SK-N-SH (cell line): ENCODE results near the gene CAND1. TPM values are rescaled to one million over a fixed set of nuclear protein-coding genes. Genes with fewer than 3 reads are reported as not detected.

Experiments used
- CTCF ChIA-PET: fragments of 300-600, 350-600 bp; formaldehyde crosslinking; extraction: SDS; loops from one replicate; lab custom pipeline; 2021; lab: Yijun Ruan, JAX
- POLR2A ChIA-PET: fragments of 350-600 bp; sonication (Branson Sonifier 250); formaldehyde crosslinking; extraction: SDS; loops from one replicate; lab custom pipeline; 2020; ENCODE audit warnings: antibody characterized with exemption, inconsistent platforms; lab: Yijun Ruan, JAX
- DNase-seq: peaks from one replicate; pipeline ENCODE4 v3.0.0; 2012
- H2AFZ ChIP-seq: fragments of 200-600 bp; sonication (generic); 2 replicates; pipeline ENCODE4 v1.8.1; 2016; ENCODE audit warnings: antibody characterized with exemption, mild to moderate bottlenecking, low read depth
- H3F3A ChIP-seq: fragments of 200-600 bp; sonication (generic); replicated peaks from 2 replicates; pipeline ENCODE3; 2016; ENCODE audit warnings: antibody characterized with exemption, mild to moderate bottlenecking; ENCODE audit not compliant: insufficient read depth
- H3K27ac ChIP-seq, 2 experiments: fragments of 200-500 bp in 1 of 2; fragments of 200-600 bp in 1 of 2; sonication (Bioruptor generic) in 1 of 2; sonication (generic), shearing (Covaris generic) in 1 of 2; 2 replicates each; pipeline versions ENCODE4 v1.5.1 to v1.6.1; 2014 to 2016; ENCODE audit warnings: low read depth in 2 of 2, inconsistent platforms in 1 of 2, low read length in 1 of 2, mild to moderate bottlenecking in 1 of 2, mixed read lengths in 1 of 2
- H3K27me3 ChIP-seq: fragments of 200-600 bp; sonication (generic), shearing (Covaris generic); 2 replicates; pipeline ENCODE4 v1.6.1; 2016; ENCODE audit warnings: mixed run types; ENCODE audit not compliant: insufficient read depth
- H3K36me3 ChIP-seq, 2 experiments: fragments of 200-500 bp in 1 of 2; fragments of 200-600 bp in 1 of 2; sonication (Bioruptor generic) in 1 of 2; sonication (generic) in 1 of 2; replicated peaks in 1 of 2; 2 replicates each; pipeline versions ENCODE3 to v1.5.1; 2014 to 2016; ENCODE audit warnings: low read length in 1 of 2, mild to moderate bottlenecking in 1 of 2; ENCODE audit not compliant: insufficient read depth in 2 of 2, control insufficient read depth in 1 of 2
- H3K4me1 ChIP-seq, 2 experiments: fragments of 200-500 bp in 1 of 2; fragments of 200-600 bp in 1 of 2; sonication (Bioruptor generic) in 1 of 2; sonication (generic), shearing (Covaris generic) in 1 of 2; 2 replicates each; pipeline versions ENCODE4 v1.5.1 to v1.6.1; 2014 to 2016; ENCODE audit warnings: low read depth in 1 of 2, low read length in 1 of 2, mixed run types in 1 of 2; ENCODE audit not compliant: insufficient read depth in 2 of 2, control insufficient read depth in 1 of 2
- H3K4me2 ChIP-seq: fragments of 200-600 bp; sonication (generic), shearing (Covaris generic); 2 replicates; pipeline ENCODE4 v1.6.1; 2017; ENCODE audit warnings: mixed run types
- H3K4me3 ChIP-seq, 2 experiments: fragments of 200-500 bp in 1 of 2; fragments of 200-600 bp in 1 of 2; sonication (Bioruptor generic) in 1 of 2; sonication (generic), shearing (Covaris generic) in 1 of 2; 2 replicates each; pipeline versions ENCODE4 v1.5.1 to v1.8.1; 2014 to 2016; ENCODE audit warnings: low read depth in 2 of 2, inconsistent platforms in 1 of 2, low read length in 1 of 2, mild to moderate bottlenecking in 1 of 2, mixed read lengths in 1 of 2, moderate library complexity in 1 of 2
- H3K79me2 ChIP-seq: fragments of 200-600 bp; sonication (generic); 2 replicates; pipeline ENCODE4 v1.8.1; 2017; ENCODE audit warnings: mild to moderate bottlenecking; ENCODE audit not compliant: insufficient read depth
- H3K9ac ChIP-seq: fragments of 200-600 bp; sonication (generic); 2 replicates; pipeline ENCODE4 v1.6.1; 2017; ENCODE audit warnings: mixed run types
- H3K9me2 ChIP-seq: fragments of 200-600 bp; sonication (generic); 2 replicates; pipeline ENCODE4 v1.6.1; 2017; ENCODE audit warnings: mixed run types
- H3K9me3 ChIP-seq: fragments of 200-600 bp; sonication (generic); 2 replicates; pipeline ENCODE4 v1.6.1; 2017; ENCODE audit warnings: mixed run types, mild to moderate bottlenecking, moderate library complexity
- H4K20me1 ChIP-seq: fragments of 200-600 bp; sonication (generic); 2 replicates; pipeline ENCODE4 v1.6.1; 2017; ENCODE audit warnings: mild to moderate bottlenecking, mixed run types; ENCODE audit not compliant: insufficient read depth
- ELF1 ChIP-seq: IDR thresholded peaks from 2 replicates; pipeline ENCODE4 v1.4.0; 2012
- FOSL2 ChIP-seq: IDR thresholded peaks from 2 replicates; pipeline ENCODE4 v1.4.0; 2012; ENCODE audit warnings: low read depth, mild to moderate bottlenecking, moderate library complexity, borderline replicate concordance
- JUND ChIP-seq: IDR thresholded peaks from 2 replicates; pipeline ENCODE4 v1.4.0; 2012
- RCOR1 ChIP-seq: fragments of 150-350 bp; IDR thresholded peaks from 2 replicates; pipeline ENCODE4 v1.6.1; 2017; ENCODE audit warnings: antibody characterized with exemption, low read length
- RXRA ChIP-seq: IDR thresholded peaks from 2 replicates; pipeline ENCODE4 v1.4.0; 2012; ENCODE audit warnings: low read depth, mild to moderate bottlenecking, borderline replicate concordance
- SMC3 ChIP-seq: IDR thresholded peaks from 2 replicates; pipeline ENCODE4 v1.6.1; 2012; ENCODE audit warnings: low read depth, low read length, improper control_type of control experiment
- TCF12 ChIP-seq: IDR thresholded peaks from 2 replicates; pipeline ENCODE4 v1.4.0; 2012
- WGBS: methylation state at CpG from one replicate; pipeline ENCODE4 v1.1.6; 2017; ENCODE audit warnings: low lambda C conversion rate; 5-methylcytosine and 5-hydroxymethylcytosine counted together
- polyA plus RNA-seq, 3 experiments: library from polyadenylated mRNA; depleted of rRNA; stranded (reverse); fragments of >200 nt; gene quantifications; 2 replicates each; pipeline ENCODE4 v1.2.3, GENCODE V29; 2012
- TF ChIP-seq, protein P1 (sequence below): IDR thresholded peaks from 2 replicates; pipeline ENCODE4 v1.6.1; 2012; ENCODE audit warnings: mild to moderate bottlenecking, low read depth, low read length, moderate library complexity
- TF ChIP-seq, protein P2 (sequence below): IDR thresholded peaks from 2 replicates; pipeline ENCODE4; 2012
- TF ChIP-seq, protein P3 (sequence below): IDR thresholded peaks from 2 replicates; pipeline ENCODE4 v1.4.0; 2012; ENCODE audit warnings: low read depth, borderline replicate concordance
- TF ChIP-seq, protein P4 (sequence below): IDR thresholded peaks from 2 replicates; pipeline ENCODE4 v1.4.0; 2012; ENCODE audit warnings: low read depth, borderline replicate concordance

The CAND1 gene
- polyA plus RNA-seq, 1 of the 3 experiments (the other 2 are of a cell fraction), result 17.4 TPM

DNA sequence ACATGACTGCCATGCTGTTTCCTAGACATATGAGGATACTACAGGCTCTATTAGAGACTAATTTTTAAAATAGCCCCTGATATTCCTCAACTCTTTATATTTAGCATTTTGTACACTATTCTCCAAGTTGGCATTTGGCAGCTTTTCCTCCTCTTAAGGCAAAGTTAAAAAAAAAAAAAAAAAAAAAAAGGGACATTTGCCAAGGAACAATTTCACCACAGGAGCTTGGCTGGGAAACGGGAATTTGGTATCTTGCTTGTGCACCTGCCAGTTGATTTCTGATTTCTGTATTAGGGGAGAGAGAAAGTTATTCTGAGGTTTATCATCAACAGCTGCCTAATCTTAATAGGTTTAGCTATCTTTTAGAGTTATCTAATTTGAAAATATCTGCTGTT is 87.2 kb downstream of the CAND1 start:
- 93% methylated on average over 1 of the region's 1 CpG for WGBS
- Histone ChIP-seq H4K20me1 (no peaks in the 10 kb centered on the region), H3K27me3 (no peaks in the 10 kb centered on the region), H3K9me2 (no peaks in the 10 kb centered on the region), H3K27ac (peak overlapping the region in 1 of 2 experiments; percentile 62; a peak in 1 of 4 replicates), H3K79me2 (no peaks in the 10 kb centered on the region), H3K4me1 (peaks cover 0 to 4% of the 10 kb centered on the region in 2 experiments; a peak in 1 of 4 replicates), H3F3A (peaks cover 9% of the 10 kb centered on the region), H2AFZ (0 out of 2 replicates have a peak overlapping the region, but pooled peaks have one; percentile 20)
- ChIA-PET CTCF (interaction anchor here (0.5 to 2.5 kb wide), 35 partner anchors 8 to 1689 kb away, joined by 3 to 14 read pairs (median 3); partner anchors contain the start of gene CAND1), POLR2A (no interaction called here)
- no peak for DNase-seq
- TF ChIP-seq ELF1 (no peak), SMC3 (no peak), RCOR1 (no peak), TCF12 (no peak), JUND (no peak), RXRA (no peak), FOSL2 (no peak)
- TF ChIP-seq, protein P1, sequence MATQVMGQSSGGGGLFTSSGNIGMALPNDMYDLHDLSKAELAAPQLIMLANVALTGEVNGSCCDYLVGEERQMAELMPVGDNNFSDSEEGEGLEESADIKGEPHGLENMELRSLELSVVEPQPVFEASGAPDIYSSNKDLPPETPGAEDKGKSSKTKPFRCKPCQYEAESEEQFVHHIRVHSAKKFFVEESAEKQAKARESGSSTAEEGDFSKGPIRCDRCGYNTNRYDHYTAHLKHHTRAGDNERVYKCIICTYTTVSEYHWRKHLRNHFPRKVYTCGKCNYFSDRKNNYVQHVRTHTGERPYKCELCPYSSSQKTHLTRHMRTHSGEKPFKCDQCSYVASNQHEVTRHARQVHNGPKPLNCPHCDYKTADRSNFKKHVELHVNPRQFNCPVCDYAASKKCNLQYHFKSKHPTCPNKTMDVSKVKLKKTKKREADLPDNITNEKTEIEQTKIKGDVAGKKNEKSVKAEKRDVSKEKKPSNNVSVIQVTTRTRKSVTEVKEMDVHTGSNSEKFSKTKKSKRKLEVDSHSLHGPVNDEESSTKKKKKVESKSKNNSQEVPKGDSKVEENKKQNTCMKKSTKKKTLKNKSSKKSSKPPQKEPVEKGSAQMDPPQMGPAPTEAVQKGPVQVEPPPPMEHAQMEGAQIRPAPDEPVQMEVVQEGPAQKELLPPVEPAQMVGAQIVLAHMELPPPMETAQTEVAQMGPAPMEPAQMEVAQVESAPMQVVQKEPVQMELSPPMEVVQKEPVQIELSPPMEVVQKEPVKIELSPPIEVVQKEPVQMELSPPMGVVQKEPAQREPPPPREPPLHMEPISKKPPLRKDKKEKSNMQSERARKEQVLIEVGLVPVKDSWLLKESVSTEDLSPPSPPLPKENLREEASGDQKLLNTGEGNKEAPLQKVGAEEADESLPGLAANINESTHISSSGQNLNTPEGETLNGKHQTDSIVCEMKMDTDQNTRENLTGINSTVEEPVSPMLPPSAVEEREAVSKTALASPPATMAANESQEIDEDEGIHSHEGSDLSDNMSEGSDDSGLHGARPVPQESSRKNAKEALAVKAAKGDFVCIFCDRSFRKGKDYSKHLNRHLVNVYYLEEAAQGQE, result no peak
- TF ChIP-seq, protein P2, sequence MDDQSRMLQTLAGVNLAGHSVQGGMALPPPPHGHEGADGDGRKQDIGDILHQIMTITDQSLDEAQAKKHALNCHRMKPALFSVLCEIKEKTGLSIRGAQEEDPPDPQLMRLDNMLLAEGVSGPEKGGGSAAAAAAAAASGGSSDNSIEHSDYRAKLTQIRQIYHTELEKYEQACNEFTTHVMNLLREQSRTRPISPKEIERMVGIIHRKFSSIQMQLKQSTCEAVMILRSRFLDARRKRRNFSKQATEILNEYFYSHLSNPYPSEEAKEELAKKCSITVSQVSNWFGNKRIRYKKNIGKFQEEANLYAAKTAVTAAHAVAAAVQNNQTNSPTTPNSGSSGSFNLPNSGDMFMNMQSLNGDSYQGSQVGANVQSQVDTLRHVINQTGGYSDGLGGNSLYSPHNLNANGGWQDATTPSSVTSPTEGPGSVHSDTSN, result no peak
- TF ChIP-seq, protein P3, sequence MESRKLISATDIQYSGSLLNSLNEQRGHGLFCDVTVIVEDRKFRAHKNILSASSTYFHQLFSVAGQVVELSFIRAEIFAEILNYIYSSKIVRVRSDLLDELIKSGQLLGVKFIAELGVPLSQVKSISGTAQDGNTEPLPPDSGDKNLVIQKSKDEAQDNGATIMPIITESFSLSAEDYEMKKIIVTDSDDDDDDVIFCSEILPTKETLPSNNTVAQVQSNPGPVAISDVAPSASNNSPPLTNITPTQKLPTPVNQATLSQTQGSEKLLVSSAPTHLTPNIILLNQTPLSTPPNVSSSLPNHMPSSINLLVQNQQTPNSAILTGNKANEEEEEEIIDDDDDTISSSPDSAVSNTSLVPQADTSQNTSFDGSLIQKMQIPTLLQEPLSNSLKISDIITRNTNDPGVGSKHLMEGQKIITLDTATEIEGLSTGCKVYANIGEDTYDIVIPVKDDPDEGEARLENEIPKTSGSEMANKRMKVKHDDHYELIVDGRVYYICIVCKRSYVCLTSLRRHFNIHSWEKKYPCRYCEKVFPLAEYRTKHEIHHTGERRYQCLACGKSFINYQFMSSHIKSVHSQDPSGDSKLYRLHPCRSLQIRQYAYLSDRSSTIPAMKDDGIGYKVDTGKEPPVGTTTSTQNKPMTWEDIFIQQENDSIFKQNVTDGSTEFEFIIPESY, result no peak
- TF ChIP-seq, protein P4, sequence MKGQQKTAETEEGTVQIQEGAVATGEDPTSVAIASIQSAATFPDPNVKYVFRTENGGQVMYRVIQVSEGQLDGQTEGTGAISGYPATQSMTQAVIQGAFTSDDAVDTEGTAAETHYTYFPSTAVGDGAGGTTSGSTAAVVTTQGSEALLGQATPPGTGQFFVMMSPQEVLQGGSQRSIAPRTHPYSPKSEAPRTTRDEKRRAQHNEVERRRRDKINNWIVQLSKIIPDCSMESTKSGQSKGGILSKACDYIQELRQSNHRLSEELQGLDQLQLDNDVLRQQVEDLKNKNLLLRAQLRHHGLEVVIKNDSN, result no peak
- TF ChIP-seq, all 33 proteins: peak for 0
- H3K4me2 ChIP-seq, result peak overlapping the region; percentile 17; the same call in 1 of the 2 replicates
- no peaks in the 10 kb centered on the region for H3K36me3 ChIP-seq
- no peaks in the 10 kb centered on the region for H3K9me3 ChIP-seq
- no peak overlapping the region for H3K9ac ChIP-seq
- H3K4me3 ChIP-seq, result no peak overlapping the region
